NCI-H146 treated with DMSO at 0.1 percent for 48 hours (cell line): ENCODE results near the gene PRKG1.

Experiments used
- DNase-seq: peaks from one replicate; lab custom pipeline; 2025; ENCODE audit not compliant: unreplicated experiment; lab: John Stamatoyannopoulos, UW

PRKG1 gene

DNA sequence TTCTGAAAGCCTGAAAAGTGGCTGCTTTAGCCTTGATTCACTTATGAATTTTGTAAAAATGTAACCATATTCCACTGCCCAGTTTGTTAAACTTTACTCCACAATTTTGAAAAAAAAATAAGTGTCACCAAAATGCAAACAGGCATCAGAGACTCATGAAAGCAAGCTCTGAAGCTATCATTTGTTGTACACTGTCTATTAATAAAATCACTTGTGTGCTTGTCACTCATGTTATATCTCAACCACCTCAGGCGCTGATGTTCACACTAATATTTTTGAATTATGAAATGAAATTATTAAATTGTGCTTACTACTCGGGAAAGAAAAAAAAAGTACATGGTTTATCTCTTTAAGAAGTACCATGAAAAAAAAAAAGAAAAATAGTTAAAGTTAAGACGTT, 1205.3 kb downstream of the PRKG1 start:
- DNase-seq, result no peak

DNA sequence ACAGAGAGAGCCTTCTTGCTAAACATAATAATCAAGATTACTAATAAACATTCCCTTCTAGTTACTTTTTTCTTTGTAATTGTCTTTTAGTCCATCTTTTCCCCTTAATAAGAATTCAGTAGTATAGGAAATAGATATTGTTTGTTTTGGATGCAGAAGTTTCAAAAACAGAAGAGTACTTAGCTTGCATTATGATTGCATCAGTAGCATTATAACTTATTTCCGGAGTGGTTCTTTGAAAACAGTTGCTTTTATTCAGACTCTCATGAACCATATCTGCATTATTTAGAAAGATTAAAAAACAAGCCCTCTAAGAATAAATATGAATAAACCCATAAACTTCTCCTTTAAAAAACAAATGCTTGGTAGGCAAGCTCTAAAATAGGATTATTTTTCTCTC, 1205.8 kb downstream of the PRKG1 start:
- no peak for DNase-seq

DNA sequence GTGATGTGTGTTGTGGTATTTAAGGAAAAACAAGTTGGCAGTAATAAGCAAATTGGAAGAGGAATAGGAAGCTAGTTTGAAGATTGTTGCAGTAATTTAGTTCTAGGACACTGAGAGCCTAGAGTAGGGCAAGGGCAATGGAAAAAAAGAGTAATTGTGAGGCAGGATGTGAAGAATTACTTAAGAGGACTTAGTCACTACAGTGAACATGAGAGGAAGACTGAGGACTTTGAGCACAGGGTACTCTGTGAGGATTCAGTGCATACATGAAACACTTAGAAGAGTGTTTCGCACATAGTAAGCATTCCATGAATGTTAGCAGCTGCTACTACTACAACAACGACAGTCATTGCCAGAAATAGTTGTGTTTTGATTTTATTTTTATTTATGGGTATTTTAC, 1208.9 kb downstream of the PRKG1 start:
- DNase-seq, result no peak

DNA sequence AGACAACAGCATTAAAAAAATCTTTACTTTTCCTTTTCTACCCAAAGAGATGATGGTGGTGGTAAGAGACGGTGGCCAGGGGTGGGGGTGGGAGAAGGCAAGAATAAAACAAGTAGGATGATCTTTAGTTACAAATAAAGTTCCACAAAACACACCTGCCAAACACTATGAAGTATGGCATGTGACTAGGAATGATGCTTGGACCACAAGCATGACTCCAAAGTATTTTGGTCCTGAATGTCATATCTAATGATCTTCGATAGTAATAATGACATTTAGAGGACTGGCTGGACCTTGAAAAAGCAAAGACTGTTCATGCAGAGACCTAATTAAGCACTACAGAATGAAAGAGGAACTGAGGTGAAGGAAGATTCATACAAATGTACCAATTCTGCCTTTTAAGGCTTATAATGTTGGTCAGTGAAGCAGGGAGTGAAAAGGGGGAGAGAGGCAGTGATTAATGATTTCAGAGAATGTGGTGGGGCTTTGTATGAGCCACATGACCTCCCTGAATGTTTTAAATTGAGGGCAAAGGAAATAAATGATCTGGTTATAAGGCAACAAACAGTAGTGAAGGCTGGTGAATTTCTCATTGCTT, 1210.2 kb downstream of the PRKG1 start:
- DNase-seq, result no peak

DNA sequence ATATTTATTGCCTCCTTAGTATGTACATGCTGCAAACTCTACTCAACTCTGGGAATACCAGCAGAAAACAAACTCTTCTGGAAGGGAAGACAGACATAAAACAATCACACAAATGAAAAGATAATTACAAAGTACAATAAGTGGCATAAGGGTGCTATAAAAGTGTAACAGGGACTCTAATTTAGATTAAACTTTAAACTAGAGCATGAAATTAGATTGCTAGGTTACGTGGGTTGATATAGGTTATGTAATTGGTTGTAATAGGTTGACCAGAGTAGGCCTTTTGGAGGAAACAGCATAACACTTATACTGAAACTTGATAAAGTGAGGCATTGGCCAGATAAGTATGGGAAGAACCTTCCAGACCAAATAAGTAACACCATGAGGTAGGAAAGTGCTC, 1213.6 kb downstream of the PRKG1 start:
- no peak for DNase-seq

DNA sequence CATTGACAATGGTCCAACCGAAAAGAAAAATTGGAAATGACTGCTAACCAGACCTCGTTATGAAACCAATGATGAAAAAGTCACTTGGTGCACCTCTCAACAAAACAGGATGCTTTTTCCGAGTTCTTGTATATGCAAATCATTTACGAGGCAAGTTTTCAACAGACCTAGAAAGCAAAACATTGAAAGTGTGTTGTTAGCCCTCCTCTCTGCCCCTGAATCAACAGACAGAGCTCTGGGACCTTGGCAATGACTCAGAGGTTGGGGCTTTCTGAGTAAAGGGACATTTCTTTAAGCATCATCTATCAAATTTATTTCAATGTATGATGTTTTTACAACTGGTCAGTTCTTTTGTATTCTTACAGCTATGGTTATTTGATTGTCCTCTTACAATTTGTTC, 1223.5 kb downstream of the PRKG1 start:
- no peak for DNase-seq

DNA sequence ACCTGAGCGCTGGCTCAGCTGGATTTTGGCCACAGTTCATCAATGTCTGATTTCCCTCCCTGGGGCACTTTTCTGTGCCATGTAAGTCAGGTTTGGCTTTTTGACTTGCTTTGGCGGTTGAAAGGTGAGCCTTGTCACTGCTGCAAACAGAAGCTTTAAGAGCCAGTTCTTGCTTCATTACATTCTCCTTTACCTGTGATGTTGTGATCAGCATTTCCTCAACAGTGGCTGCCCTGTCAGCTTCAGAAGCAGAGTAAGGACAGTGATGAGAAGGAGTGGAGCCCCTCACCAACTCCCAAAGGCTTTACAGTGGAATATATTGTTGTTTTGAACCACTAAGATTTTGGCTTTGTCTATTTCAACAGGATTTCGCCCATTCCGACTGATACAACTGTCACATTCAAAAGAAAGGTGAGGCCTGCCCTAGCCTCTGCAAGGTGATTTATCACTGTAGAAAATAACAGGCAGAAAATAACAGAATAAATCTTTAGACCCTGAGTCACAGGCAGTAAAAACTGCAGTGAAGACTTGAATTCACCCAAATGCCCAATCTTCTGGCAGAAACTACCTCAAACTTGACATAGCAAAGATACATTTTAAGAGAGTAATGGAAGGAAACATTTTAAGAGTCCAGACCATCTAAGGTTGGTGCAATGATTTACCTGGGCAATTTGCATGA, 1226.5 kb downstream of the PRKG1 start:
- no peak for DNase-seq

DNA sequence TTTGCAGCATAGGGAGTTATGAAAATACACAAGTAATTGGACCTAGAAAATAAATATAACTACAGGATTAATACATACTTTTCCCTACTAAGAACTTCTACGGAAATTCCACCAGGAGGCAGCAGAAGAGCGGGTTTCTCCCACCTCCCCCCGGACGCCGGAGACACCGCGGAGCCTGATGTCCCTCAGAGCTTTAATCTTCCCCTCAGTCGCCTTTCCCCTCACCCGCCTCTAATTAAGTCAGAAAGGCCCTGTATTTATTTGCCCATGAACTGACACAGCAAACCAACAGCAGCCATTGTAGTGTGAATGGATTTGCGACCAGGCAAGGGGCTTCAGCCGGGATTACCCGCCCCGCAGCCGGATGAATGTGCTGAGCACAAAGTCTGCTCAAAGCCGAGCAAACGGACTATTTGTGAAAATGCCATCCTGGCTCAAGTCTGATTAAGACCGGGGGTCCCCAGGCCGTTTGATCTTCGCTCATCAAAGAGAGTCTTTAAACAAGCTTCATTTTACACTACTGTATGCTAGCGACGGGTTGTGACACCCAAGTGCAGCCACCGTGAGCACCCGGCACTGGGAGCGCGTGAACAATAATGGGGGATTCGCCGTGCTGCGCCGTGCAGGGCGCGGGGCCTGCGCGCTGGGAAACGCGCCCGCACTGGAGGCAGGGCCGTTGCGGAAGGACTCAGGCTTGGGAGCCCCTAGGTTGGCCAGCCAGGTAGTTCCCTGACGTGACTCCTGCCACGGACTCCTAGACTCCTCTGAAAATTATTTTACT, 1234.2 kb downstream of the PRKG1 start:
- peak; percentile 21 for DNase-seq

DNA sequence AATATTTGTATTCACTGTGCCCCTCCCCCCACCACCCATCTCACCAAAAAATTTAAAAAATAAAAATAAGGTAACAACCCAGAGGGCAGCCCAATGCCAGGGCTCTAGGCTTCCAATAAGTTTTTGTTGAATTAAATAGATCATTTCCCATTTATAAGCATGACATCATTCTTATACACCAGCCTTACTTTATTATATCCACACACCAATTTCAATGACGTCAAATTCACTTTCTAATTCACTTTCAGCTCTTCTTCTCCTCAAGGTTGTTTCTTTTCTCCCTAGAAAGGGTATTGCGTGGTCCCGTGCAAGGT, 1238.6 kb downstream of the PRKG1 start:
- no peak for DNase-seq

DNA sequence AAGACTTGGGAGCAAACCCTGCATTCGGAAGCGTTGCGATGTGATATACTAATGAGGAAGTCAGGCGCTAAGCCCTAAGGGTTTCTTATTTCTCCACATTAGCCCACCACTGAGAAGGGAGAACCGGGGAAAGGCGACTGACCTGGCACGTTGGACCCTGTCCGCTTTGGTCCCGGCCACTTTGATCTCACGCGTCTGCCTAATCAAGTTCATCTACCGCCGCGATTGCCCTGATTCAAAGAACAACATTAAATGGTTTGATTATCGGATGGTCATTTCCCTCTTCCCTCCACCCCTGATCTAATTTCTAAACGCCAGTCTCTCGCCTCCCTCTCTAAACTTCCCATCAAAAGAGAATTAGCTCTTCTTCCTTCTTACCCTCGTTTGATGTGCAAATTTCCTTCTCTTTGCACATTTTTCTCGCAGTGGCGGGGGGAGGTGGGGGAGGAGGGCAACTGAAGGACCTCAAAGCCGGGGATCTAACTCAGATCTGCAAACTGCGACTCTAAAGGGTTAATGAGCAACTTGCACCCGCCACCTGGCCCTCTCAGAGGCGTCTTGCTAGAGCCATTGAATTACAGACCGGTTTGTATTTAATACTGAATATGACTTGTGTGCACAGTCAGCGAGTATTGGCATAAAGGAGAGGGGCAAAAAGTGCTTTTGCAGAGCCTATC, 1239.1 kb downstream of the PRKG1 start:
- DNase-seq, result no peak

DNA sequence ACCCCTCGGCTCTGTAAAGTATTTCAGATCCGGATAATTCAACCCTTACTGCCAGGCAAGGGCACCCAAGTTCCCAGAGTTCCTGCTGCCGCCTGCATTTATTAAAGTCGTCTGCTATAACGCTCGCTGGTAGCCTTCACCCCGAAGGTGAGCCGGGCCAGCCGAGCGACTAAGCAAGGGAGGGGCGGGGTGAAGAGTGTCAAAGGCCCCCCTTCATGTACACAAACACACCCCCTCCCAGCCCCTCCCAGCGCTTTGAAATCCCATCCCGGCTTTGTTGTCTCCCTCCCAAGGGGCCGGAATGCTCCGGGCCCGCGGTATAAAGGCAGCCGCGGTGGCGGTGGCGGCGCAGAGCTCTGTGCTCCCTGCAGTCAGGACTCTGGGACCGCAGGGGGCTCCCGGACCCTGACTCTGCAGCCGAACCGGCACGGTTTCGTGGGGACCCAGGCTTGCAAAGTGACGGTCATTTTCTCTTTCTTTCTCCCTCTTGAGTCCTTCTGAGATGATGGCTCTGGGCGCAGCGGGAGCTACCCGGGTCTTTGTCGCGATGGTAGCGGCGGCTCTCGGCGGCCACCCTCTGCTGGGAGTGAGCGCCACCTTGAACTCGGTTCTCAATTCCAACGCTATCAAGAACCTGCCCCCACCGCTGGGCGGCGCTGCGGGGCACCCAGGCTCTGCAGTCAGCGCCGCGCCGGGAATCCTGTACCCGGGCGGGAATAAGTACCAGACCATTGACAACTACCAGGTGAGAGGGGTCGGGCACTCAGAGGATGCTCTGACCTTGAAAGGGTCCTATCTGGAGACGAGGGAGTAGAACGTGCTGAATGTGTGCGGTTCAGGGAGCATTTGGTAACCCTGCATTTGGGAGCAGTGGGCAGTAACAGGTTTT, 1239.9 kb downstream of the PRKG1 start, which contains the start of gene DKK1:
Gene DKK1 (plus strand): TSS at position 349 of the 889 bp plus-strand sequence. CDS start 154 bp downstream, at position 503.
- no peak for DNase-seq

DNA sequence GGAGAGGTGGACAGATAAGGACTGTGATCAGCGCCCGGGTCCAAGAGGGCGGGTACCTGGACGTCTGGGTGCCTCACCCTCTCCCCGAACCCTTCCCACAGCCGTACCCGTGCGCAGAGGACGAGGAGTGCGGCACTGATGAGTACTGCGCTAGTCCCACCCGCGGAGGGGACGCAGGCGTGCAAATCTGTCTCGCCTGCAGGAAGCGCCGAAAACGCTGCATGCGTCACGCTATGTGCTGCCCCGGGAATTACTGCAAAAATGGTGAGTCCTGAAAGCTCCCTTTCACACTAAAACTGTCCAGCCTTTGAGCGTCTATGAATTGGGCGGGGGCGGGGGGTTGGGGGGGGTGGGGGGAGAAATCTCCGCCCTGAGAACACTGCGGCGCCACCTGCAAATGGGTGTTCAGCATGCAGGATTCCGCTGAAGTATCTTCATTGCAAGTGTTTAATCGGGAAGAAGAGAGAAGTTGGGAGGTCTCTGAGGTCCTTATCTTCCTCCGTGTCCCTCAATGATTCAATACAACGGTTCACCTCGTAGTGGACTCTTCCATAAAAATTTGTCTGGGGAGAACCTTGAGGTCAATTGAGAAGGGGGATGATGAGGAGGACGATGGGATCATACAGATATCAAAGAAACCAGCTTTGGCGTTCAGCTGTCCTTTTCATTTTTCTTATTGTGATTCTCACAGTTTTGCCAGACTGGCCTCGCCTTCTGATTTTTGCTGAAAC, 1240.7 kb downstream of the PRKG1 start:
- no peak for DNase-seq

DNA sequence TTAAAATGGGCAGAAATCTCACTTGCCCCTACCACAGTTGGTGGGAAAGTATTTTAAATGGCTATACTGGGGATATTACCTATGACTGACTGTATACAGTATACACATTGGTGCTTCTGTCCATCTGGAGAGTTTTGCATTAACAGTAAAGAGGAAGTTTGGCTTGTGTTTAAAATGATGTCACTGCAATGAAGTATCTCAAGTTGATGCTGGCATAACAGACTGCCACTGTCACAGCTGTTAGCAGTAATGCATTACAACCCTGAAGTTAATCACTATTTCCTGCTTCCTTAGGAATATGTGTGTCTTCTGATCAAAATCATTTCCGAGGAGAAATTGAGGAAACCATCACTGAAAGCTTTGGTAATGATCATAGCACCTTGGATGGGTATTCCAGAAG, 1241.7 kb downstream of the PRKG1 start:
- DNase-seq, result no peak

DNA sequence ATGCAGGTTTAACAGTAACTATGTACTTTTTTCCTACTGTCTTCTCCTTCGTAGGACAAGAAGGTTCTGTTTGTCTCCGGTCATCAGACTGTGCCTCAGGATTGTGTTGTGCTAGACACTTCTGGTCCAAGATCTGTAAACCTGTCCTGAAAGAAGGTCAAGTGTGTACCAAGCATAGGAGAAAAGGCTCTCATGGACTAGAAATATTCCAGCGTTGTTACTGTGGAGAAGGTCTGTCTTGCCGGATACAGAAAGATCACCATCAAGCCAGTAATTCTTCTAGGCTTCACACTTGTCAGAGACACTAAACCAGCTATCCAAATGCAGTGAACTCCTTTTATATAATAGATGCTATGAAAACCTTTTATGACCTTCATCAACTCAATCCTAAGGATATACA, 1242.2 kb downstream of the PRKG1 start:
- DNase-seq, result no peak

DNA sequence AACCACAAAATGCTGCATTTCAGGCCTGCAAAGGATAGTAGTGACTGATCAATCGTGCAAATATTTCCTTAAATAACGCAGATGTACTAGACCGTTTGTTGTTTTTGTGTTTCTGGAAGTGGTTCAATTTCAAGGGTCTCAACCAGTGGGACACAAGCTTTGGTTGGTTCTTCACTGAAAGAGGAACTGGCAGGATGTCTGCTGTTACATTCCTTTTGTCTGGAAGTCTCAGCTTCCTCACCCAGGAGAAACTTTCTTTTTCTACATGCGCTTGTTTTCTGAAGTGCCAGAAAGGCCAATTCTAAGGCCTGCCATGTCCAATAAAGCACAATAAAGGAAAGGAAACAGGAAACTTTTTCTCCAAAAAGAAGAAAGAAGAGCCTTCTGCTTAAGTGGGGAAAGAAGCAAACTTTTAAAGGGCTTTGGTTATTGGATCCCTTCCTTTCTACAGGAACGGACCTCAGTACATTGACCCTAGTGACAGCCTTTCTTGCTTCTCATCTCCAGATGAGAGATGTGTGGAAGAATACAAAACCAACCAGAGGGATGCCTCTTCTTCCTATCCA, 1243.9 kb downstream of the PRKG1 start:
- no peak for DNase-seq

DNA sequence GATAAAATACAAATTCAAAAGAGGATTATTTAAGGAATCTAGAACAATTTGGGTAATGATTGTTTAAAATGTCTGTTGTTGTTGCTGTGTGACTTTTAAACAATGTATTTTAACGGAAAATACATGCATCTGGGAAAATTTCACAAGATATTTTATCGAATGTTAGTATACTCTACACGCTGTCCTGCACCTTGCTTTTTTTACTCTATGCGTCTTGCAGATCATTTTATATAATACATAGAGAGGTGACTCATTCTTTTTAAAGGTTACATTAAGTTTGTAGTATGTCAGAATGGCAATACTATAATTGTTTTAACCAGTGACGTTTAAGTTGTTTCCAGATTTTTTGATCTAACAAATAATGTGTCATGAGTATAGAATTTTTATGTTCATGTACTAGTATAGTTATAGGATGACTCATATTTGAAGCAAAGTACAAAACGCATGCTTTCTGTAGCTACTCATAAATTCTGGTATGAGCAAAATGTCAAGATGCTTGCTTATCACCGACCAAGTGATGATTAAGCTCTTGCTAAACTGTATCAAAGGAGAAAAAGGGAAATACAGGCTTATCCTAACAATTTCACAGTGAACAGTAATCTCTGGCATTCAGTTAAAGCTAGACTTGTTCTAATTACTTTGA, 1244.7 kb downstream of the PRKG1 start:
- DNase-seq, result no peak

DNA sequence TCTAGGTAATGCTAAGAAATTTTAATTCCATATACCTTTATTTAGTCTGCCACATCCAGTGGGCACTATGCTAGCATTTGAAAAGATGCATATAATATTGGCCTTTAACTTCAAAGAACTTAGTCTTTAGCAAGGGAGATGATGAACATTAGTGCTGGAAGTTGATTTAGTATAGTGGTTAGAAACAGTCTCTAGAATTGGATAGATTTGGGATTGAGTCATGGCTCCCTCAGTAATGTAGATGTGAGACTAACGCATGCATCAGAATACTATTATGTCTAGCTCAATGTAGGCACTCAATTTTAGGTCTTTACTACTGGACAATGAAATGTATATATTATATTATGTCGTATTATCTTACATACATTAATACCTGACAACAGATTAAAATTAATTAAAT, 1245.6 kb downstream of the PRKG1 start:
- DNase-seq, result no peak

DNA sequence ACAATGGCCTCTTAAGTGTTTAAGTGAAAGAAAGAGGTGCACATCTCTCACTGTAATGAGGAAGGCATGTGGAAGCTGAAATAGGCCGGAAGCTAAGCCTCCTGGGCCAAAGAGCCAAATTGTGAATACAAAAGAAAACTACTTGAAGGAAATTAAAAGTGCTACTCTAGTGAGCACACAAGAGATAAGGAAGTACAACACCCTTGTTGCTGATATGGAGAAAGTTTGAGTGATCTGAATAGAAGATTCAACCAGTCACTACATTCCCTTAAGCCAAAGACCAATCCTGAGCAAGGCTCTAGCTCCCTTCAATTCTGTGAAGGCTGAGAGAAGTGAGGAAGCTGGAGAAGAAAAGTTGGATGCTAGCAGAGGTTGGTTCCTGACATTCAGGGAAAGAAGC, 1248.0 kb downstream of the PRKG1 start:
- DNase-seq, result no peak

DNA sequence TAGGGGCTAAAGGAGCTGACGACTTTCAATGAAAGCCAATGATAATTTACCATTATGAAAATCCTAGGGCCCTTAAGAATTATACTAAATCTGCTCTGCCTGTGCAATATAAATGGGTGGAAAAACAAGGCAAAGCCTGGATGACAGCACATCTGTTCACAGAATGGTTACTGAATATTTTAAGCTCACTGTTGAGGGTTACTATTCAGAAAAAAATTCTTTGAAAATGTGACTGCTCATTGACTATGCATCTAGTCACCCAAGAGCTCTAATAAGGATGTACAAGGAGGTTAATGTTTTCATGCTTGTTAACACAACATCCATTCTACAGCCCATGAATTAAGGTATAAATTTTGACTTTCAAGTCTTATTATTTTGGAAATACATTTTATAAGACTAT, 1248.6 kb downstream of the PRKG1 start:
- no peak for DNase-seq
